GM12878 (cell line): Measurements from ENCODE around the gene FADD. TPM values are rescaled to one million over a fixed set of nuclear protein-coding genes. Genes with fewer than 3 reads are reported as not detected.

Experiments used
- ATAC-seq: fragments of 200-7000 bp; cut with Tn5 transposase; 3 replicates; pipeline ENCODE4 v1.9.1; 2020; ENCODE audit warnings: mild to moderate bottlenecking, moderate library complexity
- BruUV-seq: library from RNA; stranded (reverse); fragments of 400-500 nt; replicated peaks from 2 replicates; lab custom pipeline; 2021; lab: Mats Ljungman, UMichigan
- CTCF ChIA-PET: fragments of 300-600 bp; sonication (Branson Sonifier 250); formaldehyde crosslinking; extraction: SDS; loops from one replicate; lab custom pipeline; 2021; ENCODE audit warnings: inconsistent platforms; lab: Yijun Ruan, JAX
- POLR2A ChIA-PET: fragments of 350-600 bp; formaldehyde crosslinking; extraction: SDS; loops from one replicate; lab custom pipeline; 2021; ENCODE audit warnings: inconsistent platforms; lab: Charles Lee
- RAD21 ChIA-PET: fragments of 300-600 bp; sonication (Branson Sonifier 250); formaldehyde crosslinking; loops from one replicate; lab custom pipeline; 2023; ENCODE audit warnings: antibody characterized with exemption; ENCODE audit not compliant: unreplicated experiment; lab: Charles Lee
- SMC1A ChIA-PET: fragments of 300-600 bp; sonication (Branson Sonifier 250); formaldehyde crosslinking; loops from one replicate; lab custom pipeline; 2023; ENCODE audit not compliant: unreplicated experiment, uncharacterized antibody; lab: Charles Lee
- DNase-seq: peaks from one replicate; pipeline ENCODE4 v3.0.0-alpha.2; 2011; ENCODE audit warnings: low read depth, low spot score
- FAIRE-seq: peaks from 3 replicates; lab custom pipeline; 2011; peaks lifted over from hg19 to GRCh38; lab: Jason Lieb, UNC
- H2AFZ ChIP-seq: 2 replicates; pipeline ENCODE4 v1.6.0; 2011; ENCODE audit warnings: low read depth, low read length, control low read depth; ENCODE audit not compliant: control insufficient read depth
- H3K27ac ChIP-seq: 2 replicates; pipeline ENCODE4 v1.5.1; 2011; ENCODE audit warnings: control low read depth; ENCODE audit not compliant: control insufficient read depth, insufficient read depth
- H3K27me3 ChIP-seq, 2 experiments: replicated peaks in 1 of 2; 2 replicates each; pipeline versions ENCODE4 v1.6.0 to v1.6.1; 2011; ENCODE audit warnings: low read length in 1 of 2; ENCODE audit not compliant: control insufficient read depth in 2 of 2, insufficient read depth in 2 of 2
- H3K36me3 ChIP-seq, 2 experiments: 2 replicates each; pipeline ENCODE4 v1.5.1; 2011; ENCODE audit warnings: low read length in 1 of 2; ENCODE audit not compliant: control insufficient read depth in 2 of 2, insufficient read depth in 2 of 2
- H3K4me1 ChIP-seq: 2 replicates; pipeline ENCODE4 v1.6.1; 2011; ENCODE audit warnings: mild to moderate bottlenecking, low read length, moderate library complexity, mixed read lengths; ENCODE audit not compliant: control insufficient read depth, insufficient read depth
- H3K4me2 ChIP-seq: 2 replicates; pipeline ENCODE4 v1.6.0; 2011; ENCODE audit warnings: control low read depth; ENCODE audit not compliant: control insufficient read depth, insufficient read depth
- H3K4me3 ChIP-seq: fragments of 200-600 bp; sonication (generic); 2 replicates; pipeline ENCODE4 v1.5.1; 2016
- H3K79me2 ChIP-seq: 2 replicates; pipeline ENCODE4 v1.6.0; 2011; ENCODE audit warnings: low read length; ENCODE audit not compliant: control insufficient read depth, insufficient read depth
- H3K9ac ChIP-seq: 2 replicates; pipeline ENCODE4 v1.8.0; 2011; ENCODE audit warnings: low read length, control low read depth, mixed read lengths; ENCODE audit not compliant: control insufficient read depth, insufficient read depth
- H3K9me3 ChIP-seq: replicated peaks from 3 replicates; pipeline ENCODE4 v1.5.1; 2011; ENCODE audit warnings: mild to moderate bottlenecking, low read length; ENCODE audit not compliant: control insufficient read depth, insufficient read depth
- H4K20me1 ChIP-seq: 2 replicates; pipeline ENCODE4 v1.6.0; 2011; ENCODE audit not compliant: control insufficient read depth, insufficient read depth
- CREB1 ChIP-seq: IDR thresholded peaks from 2 replicates; pipeline ENCODE4 v1.6.1; 2012; ENCODE audit warnings: low read depth, mild to moderate bottlenecking, inconsistent platforms
- EZH2 ChIP-seq: IDR thresholded peaks from 2 replicates; pipeline ENCODE4 v1.6.1; 2012; ENCODE audit warnings: low read depth, mild to moderate bottlenecking, control low read depth, inconsistent platforms, low read length, borderline replicate concordance; ENCODE audit not compliant: control insufficient read depth
- SREBF2 ChIP-seq: IDR thresholded peaks from 2 replicates; pipeline ENCODE4 v1.6.1; 2012; ENCODE audit warnings: mild to moderate bottlenecking, low read length
- SUPT20H ChIP-seq: IDR thresholded peaks from 2 replicates; pipeline ENCODE4 v1.6.1; 2011; ENCODE audit warnings: low read depth, mild to moderate bottlenecking, low read length, moderate library complexity, borderline replicate concordance; ENCODE audit not compliant: control insufficient read depth
- WGBS: methylation state at CpG from one replicate; pipeline ENCODE4 v1.1.6; 2016; ENCODE audit warnings: low lambda C conversion rate; ENCODE audit not compliant: insufficient replicate concordance, insufficient coverage; ENCODE audit errors: missing lambda C conversion rate; 5-methylcytosine and 5-hydroxymethylcytosine counted together
- in situ Hi-C: fragments of 300-500 bp; cut with MboI; formaldehyde crosslinking; loops from 9 replicates; pipeline ENCODE4 v1.14.3; 2018; ENCODE audit warnings: mixed read lengths
- intact Hi-C: fragments of 100-400 bp; cut with micrococcal nuclease; formaldehyde crosslinking; loops from one replicate; pipeline ENCODE4 v1.14.2; 2022; ENCODE audit not compliant: unreplicated experiment
- polyA plus RNA-seq, 11 experiments: library from polyadenylated mRNA; depleted of rRNA in 4 of 11; unstranded in 6 of 11; stranded (reverse) in 5 of 11; fragments of >200 nt; fragmentation: Nextera tagmentation in 4 of 11; fragmentation: Illumina TruSeq in 1 of 11; extraction: Ambion mirVana in 4 of 11; extraction: Trizol in 1 of 11; gene quantifications; 1 replicate in 1 of 11; 2 replicates in 10 of 11; pipeline versions ENCODE4 v1.2.1 to v1.2.3, GENCODE V29; 2011 to 2016; ENCODE audit warnings: inconsistent platforms in 2 of 11, missing spikeins in 2 of 11, low read depth in 1 of 11
- total RNA-seq, 4 experiments: library from RNA; depleted of rRNA in 3 of 4; stranded (reverse); fragments of >200 nt in 3 of 4; fragmentation: Illumina TruSeq in 1 of 4; extraction: Trizol in 1 of 4; gene quantifications; 2 replicates each; pipeline versions ENCODE4 v1.2.1 to v1.2.3, GENCODE V29; 2013 to 2021
- TF ChIP-seq, protein P1 (sequence below): IDR thresholded peaks from 2 replicates; pipeline ENCODE4 v1.6.1; 2012; ENCODE audit warnings: improper control_type of control experiment, low read depth, low read length; ENCODE audit not compliant: insufficient replicate concordance

The FADD gene
- total and polyA plus RNA-seq, 10 of the 15 experiments (the other 5 are each of a cell fraction or from before 2014, with no cell fraction given), result 0.32 to 38.7 (median 21.8) TPM

DNA sequence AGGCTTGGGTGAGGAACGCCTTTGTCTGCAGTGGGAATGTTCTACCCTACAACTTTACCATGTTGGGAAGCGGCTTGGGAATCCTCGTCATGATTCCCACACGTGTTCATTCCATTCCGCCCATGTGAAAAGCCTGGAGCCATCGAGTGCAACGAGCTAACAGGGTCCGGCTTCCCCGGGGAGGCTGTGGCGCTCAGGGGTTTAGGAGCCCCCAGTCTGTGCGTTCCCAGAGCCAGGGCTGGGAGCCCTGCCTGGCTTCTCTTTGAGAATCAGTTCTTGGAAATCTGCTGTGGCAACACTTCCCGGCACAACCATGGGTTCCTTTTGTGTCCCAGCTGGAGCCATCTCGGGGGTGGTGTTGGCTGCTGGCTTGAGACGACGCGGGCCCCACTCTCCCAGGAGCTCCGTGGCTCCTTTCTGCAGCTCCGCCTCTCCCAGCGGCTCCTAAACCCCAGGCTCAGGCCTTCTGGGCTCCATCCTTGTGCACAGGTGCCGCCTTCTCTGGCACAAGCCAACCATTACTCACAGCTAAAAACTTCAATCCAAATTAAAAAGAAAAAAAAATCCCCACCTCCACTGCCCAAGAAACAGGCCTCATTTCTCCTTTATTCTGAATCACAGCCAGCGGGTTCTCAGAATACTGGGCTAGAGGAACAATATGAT lies 48.7 kb downstream of the FADD start:
- no peaks in the 10 kb centered on the region; the same call in 1 of the 2 replicates for H4K20me1 ChIP-seq
- H3K4me1 ChIP-seq, result peaks cover 8% of the 10 kb centered on the region; the same call in 1 of the 2 replicates
- TF ChIP-seq SREBF2 (no peak), SUPT20H (no peak), EZH2 (no peak), CREB1 (no peak)
- TF ChIP-seq, protein P1, sequence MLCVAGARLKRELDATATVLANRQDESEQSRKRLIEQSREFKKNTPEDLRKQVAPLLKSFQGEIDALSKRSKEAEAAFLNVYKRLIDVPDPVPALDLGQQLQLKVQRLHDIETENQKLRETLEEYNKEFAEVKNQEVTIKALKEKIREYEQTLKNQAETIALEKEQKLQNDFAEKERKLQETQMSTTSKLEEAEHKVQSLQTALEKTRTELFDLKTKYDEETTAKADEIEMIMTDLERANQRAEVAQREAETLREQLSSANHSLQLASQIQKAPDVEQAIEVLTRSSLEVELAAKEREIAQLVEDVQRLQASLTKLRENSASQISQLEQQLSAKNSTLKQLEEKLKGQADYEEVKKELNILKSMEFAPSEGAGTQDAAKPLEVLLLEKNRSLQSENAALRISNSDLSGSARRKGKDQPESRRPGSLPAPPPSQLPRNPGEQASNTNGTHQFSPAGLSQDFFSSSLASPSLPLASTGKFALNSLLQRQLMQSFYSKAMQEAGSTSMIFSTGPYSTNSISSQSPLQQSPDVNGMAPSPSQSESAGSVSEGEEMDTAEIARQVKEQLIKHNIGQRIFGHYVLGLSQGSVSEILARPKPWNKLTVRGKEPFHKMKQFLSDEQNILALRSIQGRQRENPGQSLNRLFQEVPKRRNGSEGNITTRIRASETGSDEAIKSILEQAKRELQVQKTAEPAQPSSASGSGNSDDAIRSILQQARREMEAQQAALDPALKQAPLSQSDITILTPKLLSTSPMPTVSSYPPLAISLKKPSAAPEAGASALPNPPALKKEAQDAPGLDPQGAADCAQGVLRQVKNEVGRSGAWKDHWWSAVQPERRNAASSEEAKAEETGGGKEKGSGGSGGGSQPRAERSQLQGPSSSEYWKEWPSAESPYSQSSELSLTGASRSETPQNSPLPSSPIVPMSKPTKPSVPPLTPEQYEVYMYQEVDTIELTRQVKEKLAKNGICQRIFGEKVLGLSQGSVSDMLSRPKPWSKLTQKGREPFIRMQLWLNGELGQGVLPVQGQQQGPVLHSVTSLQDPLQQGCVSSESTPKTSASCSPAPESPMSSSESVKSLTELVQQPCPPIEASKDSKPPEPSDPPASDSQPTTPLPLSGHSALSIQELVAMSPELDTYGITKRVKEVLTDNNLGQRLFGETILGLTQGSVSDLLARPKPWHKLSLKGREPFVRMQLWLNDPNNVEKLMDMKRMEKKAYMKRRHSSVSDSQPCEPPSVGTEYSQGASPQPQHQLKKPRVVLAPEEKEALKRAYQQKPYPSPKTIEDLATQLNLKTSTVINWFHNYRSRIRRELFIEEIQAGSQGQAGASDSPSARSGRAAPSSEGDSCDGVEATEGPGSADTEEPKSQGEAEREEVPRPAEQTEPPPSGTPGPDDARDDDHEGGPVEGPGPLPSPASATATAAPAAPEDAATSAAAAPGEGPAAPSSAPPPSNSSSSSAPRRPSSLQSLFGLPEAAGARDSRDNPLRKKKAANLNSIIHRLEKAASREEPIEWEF, result no peak
- H2AFZ ChIP-seq, result no peak overlapping the region
- ATAC-seq (no peak), FAIRE-seq (no peak), DNase-seq (no peak)
- SMC1A ChIA-PET, result interaction anchor here (0.8 kb wide), 1 partner anchor 14 kb away, joined by 5 read pairs; no protein-coding TSS in a partner anchor
- CTCF ChIA-PET, result no interaction called here
- no peak overlapping the region for H3K4me3 ChIP-seq
- no peak overlapping the region for H3K27ac ChIP-seq
- H3K79me2 ChIP-seq, result no peaks in the 10 kb centered on the region
- RAD21 ChIA-PET, result no interaction called here
- no peak overlapping the region for H3K9ac ChIP-seq
- no peaks in the 10 kb centered on the region; a peak in 1 of 4 replicates for H3K27me3 ChIP-seq
- H3K36me3 ChIP-seq, result no peaks in the 10 kb centered on the region
- POLR2A ChIA-PET, result no interaction called here
- no peaks in the 10 kb centered on the region; the same call in 2 of the 3 replicates for H3K9me3 ChIP-seq
- BruUV-seq, result no TSS peak
- H3K4me2 ChIP-seq, result no peak overlapping the region
- in situ Hi-C loops, result no loop called here
- 79% methylated on average over 21 of the region's 21 CpGs for WGBS
- intact Hi-C loops, result no loop called here
